ENCODE results near the gene NRCAM.

- TF ChIP-seq CTCF (conservative IDR thresholded peaks at IDR 0.05), result no peak
- TF ChIP-seq EZH2 (IDR thresholded peaks at IDR 0.05; ENCODE audit: low read depth), result no peak
Measured at GRCh38 chr7:108164342-108164741, 291.9 kb downstream of the NRCAM start.

Measured in PC-9 (cell line).